ENCODE data around the gene KLF11. TPM values are rescaled to one million over a fixed set of nuclear protein-coding genes. Genes with fewer than 3 reads are reported as not detected.

Gene KLF11
- 6.1 TPM for total RNA-seq

- peak; percentile 85 for ATAC-seq
Measured at GRCh38 chr2:10043256-10043905, at the start of gene KLF11. TSS of gene KLF11 (plus strand) at chr2:10043550. CDS start at chr2:10043717, 167 bp downstream.

- no peak for ATAC-seq
Measured at GRCh38 chr2:9994462-9994861, 48.9 kb upstream of the KLF11 start.

GRCh38 chr2:9995059-9995458 lies 48.3 kb upstream of the KLF11 start:
- no peak for ATAC-seq

GRCh38 chr2:9996321-9996720 lies 47.0 kb upstream of the KLF11 start:
- no peak for ATAC-seq

GRCh38 chr2:9997936-9998335 lies 45.4 kb upstream of the KLF11 start:
- no peak for ATAC-seq

- ATAC-seq, result no peak
Measured at GRCh38 chr2:9998916-9999654, 44.3 kb upstream of the KLF11 start.

- no peak for ATAC-seq
Measured at GRCh38 chr2:9999693-10000092, 43.7 kb upstream of the KLF11 start.

GRCh38 chr2:10000541-10000940 lies 42.8 kb upstream of the KLF11 start:
- no peak for ATAC-seq

GRCh38 chr2:10001586-10001985 lies 41.8 kb upstream of the KLF11 start:
- ATAC-seq, result no peak

GRCh38 chr2:10002109-10002508 lies 41.2 kb upstream of the KLF11 start:
- no peak for ATAC-seq

GRCh38 chr2:10002681-10003080 lies 40.7 kb upstream of the KLF11 start:
- no peak for ATAC-seq

- no peak for ATAC-seq
Measured at GRCh38 chr2:10003206-10004125, 39.9 kb upstream of the KLF11 start.

- no peak for ATAC-seq
Measured at GRCh38 chr2:10004401-10004800, 38.9 kb upstream of the KLF11 start.

GRCh38 chr2:10004836-10005235 lies 38.5 kb upstream of the KLF11 start:
- no peak for ATAC-seq

GRCh38 chr2:10005461-10006235 lies 37.7 kb upstream of the KLF11 start:
- ATAC-seq, result no peak

- ATAC-seq, result peak; percentile 63
Measured at GRCh38 chr2:10006236-10007161, 36.9 kb upstream of the KLF11 start.

GRCh38 chr2:10007435-10007834 lies 35.9 kb upstream of the KLF11 start:
- no peak for ATAC-seq

- no peak for ATAC-seq
Measured at GRCh38 chr2:10007921-10008808, 35.2 kb upstream of the KLF11 start.

GRCh38 chr2:10008809-10009176 lies 34.6 kb upstream of the KLF11 start:
- ATAC-seq, result no peak

- ATAC-seq, result no peak
Measured at GRCh38 chr2:10009271-10009810, 34.0 kb upstream of the KLF11 start.

All from esophagus mucosa (tissue), 1 donor.